ENCODE results near the gene RPH3AL.

- TF ChIP-seq CTCF (IDR thresholded peaks at IDR 0.05) (no peak), POLR2A (IDR thresholded peaks at IDR 0.05) (no peak)
Observed at GRCh38 chr17:247767-248166, 104.8 kb downstream of the RPH3AL start.

Measured in prostate gland (tissue), 2 donors.